H9 (cell line): ENCODE results near the gene BCAS3. TPM values are rescaled to one million over a fixed set of nuclear protein-coding genes. Genes with fewer than 3 reads are reported as not detected.

Source experiments
- DNase-seq: peaks from one replicate; pipeline ENCODE4 v3.0.0-alpha.2; 2017
- H2AFZ ChIP-seq: one replicate; pipeline ENCODE4 v1.6.1; 2013; ENCODE audit warnings: mild to moderate bottlenecking, low read length, control low read depth, moderate library complexity
- H2AK5ac ChIP-seq: 2 replicates; pipeline ENCODE4 v1.6.1; 2013; ENCODE audit warnings: low read length, control low read depth, mixed read lengths; ENCODE audit not compliant: insufficient read length
- H2BK120ac ChIP-seq: one replicate; pipeline ENCODE4 v1.6.1; 2013; ENCODE audit warnings: low read depth, mild to moderate bottlenecking, low read length, control low read depth, inconsistent platforms; ENCODE audit not compliant: poor library complexity, severe bottlenecking
- H2BK12ac ChIP-seq: 2 replicates; pipeline ENCODE4 v1.6.1; 2013; ENCODE audit warnings: low read length, control low read depth, mixed read lengths, low read depth; ENCODE audit not compliant: insufficient read length
- H2BK15ac ChIP-seq: 2 replicates; pipeline ENCODE4 v1.6.1; 2013; ENCODE audit warnings: low read depth, low read length, control low read depth
- H2BK20ac ChIP-seq: one replicate; pipeline ENCODE4 v1.6.1; 2013; ENCODE audit warnings: low read depth, mild to moderate bottlenecking, low read length, control low read depth, inconsistent platforms; ENCODE audit not compliant: poor library complexity, severe bottlenecking
- H2BK5ac ChIP-seq: 2 replicates; pipeline ENCODE4 v1.6.1; 2013; ENCODE audit warnings: low read length, control low read depth, mixed read lengths; ENCODE audit not compliant: insufficient read length
- H3K14ac ChIP-seq: 2 replicates; pipeline ENCODE4 v1.6.1; 2013; ENCODE audit warnings: low read length, control low read depth; ENCODE audit not compliant: insufficient read depth
- H3K18ac ChIP-seq: 2 replicates; pipeline ENCODE4 v1.6.1; 2013; ENCODE audit warnings: low read depth, mild to moderate bottlenecking, mixed read lengths, low read length, control low read depth; ENCODE audit not compliant: insufficient read length
- H3K23ac ChIP-seq: 2 replicates; pipeline ENCODE4 v1.6.1; 2013; ENCODE audit warnings: low read length, control low read depth, mixed read lengths, low read depth; ENCODE audit not compliant: insufficient read length
- H3K23me2 ChIP-seq: 2 replicates; pipeline ENCODE4 v1.6.1; 2013; ENCODE audit warnings: low read depth, mild to moderate bottlenecking, mixed read lengths, low read length, control low read depth; ENCODE audit not compliant: insufficient read length, poor library complexity, severe bottlenecking
- H3K27ac ChIP-seq: 2 replicates; pipeline ENCODE4 v1.5.1; 2013; ENCODE audit warnings: low read length, control low read depth, mixed read lengths, low read depth; ENCODE audit not compliant: insufficient read length
- H3K27me3 ChIP-seq: 2 replicates; pipeline ENCODE4 v1.6.1; 2013; ENCODE audit warnings: low read length, control low read depth, inconsistent platforms; ENCODE audit not compliant: insufficient read depth
- H3K4ac ChIP-seq: 2 replicates; pipeline ENCODE4 v1.6.1; 2013; ENCODE audit warnings: low read depth, mild to moderate bottlenecking, control low read depth, inconsistent platforms, low read length, moderate library complexity
- H3K4me1 ChIP-seq: 2 replicates; pipeline ENCODE4 v1.6.1; 2013; ENCODE audit warnings: low read length, control low read depth, inconsistent platforms; ENCODE audit not compliant: insufficient read depth
- H3K4me2 ChIP-seq: 2 replicates; pipeline ENCODE4 v1.6.1; 2013; ENCODE audit warnings: low read length, control low read depth, mixed read lengths; ENCODE audit not compliant: insufficient read length, insufficient read depth
- H3K56ac ChIP-seq: 2 replicates; pipeline ENCODE4 v1.6.1; 2013; ENCODE audit warnings: low read depth, mild to moderate bottlenecking, mixed read lengths, low read length, control low read depth; ENCODE audit not compliant: insufficient read length
- H3K79me1 ChIP-seq: 2 replicates; pipeline ENCODE4 v1.6.1; 2013; ENCODE audit warnings: low read depth, mild to moderate bottlenecking, moderate library complexity, low read length, control low read depth, inconsistent platforms; ENCODE audit not compliant: insufficient read depth, poor library complexity, severe bottlenecking
- H3K79me2 ChIP-seq: 2 replicates; pipeline ENCODE4 v1.6.1; 2013; ENCODE audit warnings: low read length, control low read depth, inconsistent platforms; ENCODE audit not compliant: insufficient read depth
- H3K9ac ChIP-seq: 2 replicates; pipeline ENCODE4 v1.6.1; 2013; ENCODE audit warnings: low read length, control low read depth, mixed read lengths; ENCODE audit not compliant: insufficient read length; ENCODE audit errors: extremely low read depth
- H3K9me3 ChIP-seq: one replicate; pipeline ENCODE4 v1.6.1; 2013; ENCODE audit warnings: low read depth, low read length, inconsistent platforms; ENCODE audit not compliant: control insufficient read depth
- H3T11ph ChIP-seq: one replicate; pipeline ENCODE4 v1.6.1; 2013; ENCODE audit warnings: mild to moderate bottlenecking, low read length, control low read depth, inconsistent platforms
- H4K20me1 ChIP-seq: one replicate; pipeline ENCODE4 v1.6.1; 2013; ENCODE audit not compliant: control insufficient read depth, insufficient read length, insufficient read depth
- H4K5ac ChIP-seq: 2 replicates; pipeline ENCODE4 v1.6.1; 2013; ENCODE audit warnings: low read depth, mild to moderate bottlenecking, mixed read lengths, low read length, control low read depth; ENCODE audit not compliant: insufficient read length
- H4K8ac ChIP-seq: replicated peaks from 2 replicates; pipeline ENCODE4 v1.6.1; 2013; ENCODE audit warnings: low read length, control low read depth, mixed read lengths, low read depth; ENCODE audit not compliant: insufficient read length
- H4K91ac ChIP-seq: 2 replicates; pipeline ENCODE4 v1.6.1; 2013; ENCODE audit warnings: low read depth, mild to moderate bottlenecking, moderate library complexity, mixed read lengths, low read length, control low read depth; ENCODE audit not compliant: insufficient read length
- H3K27ac Mint-ChIP-seq, 3 experiments: 2 replicates in 2 of 3; 3 replicates in 1 of 3; pipeline ENCODE4 v1.8.0; 2020 to 2021; ENCODE audit warnings: mixed read lengths in 3 of 3, mild to moderate bottlenecking in 1 of 3, moderate library complexity in 1 of 3
- H3K27me3 Mint-ChIP-seq: 2 replicates; pipeline ENCODE4 v1.8.0; 2021; ENCODE audit warnings: low read depth, mild to moderate bottlenecking, moderate library complexity, mixed read lengths
- H3K36me3 Mint-ChIP-seq, 3 experiments: 2 replicates in 2 of 3; 3 replicates in 1 of 3; pipeline ENCODE4 v1.8.0; 2020 to 2021; ENCODE audit warnings: low read depth in 3 of 3, mixed read lengths in 3 of 3; ENCODE audit not compliant: insufficient read depth in 1 of 3
- H3K4me1 Mint-ChIP-seq, 2 experiments: 2 replicates each; pipeline ENCODE4 v1.8.0; 2020; ENCODE audit warnings: mixed read lengths in 2 of 2
- H3K4me3 Mint-ChIP-seq, 2 experiments: 2 replicates in 1 of 2; 3 replicates in 1 of 2; pipeline ENCODE4 v1.8.0; 2020 to 2021; ENCODE audit warnings: mild to moderate bottlenecking in 2 of 2, mixed read lengths in 2 of 2, moderate library complexity in 1 of 2
- H3K9me3 Mint-ChIP-seq, 2 experiments: 2 replicates in 1 of 2; 3 replicates in 1 of 2; pipeline ENCODE4 v1.8.0; 2020; ENCODE audit warnings: mild to moderate bottlenecking in 2 of 2, mixed read lengths in 2 of 2, moderate library complexity in 1 of 2
- WGBS: extraction: QIAGEN DNeasy Blood & Tissue Kit; methylation state at CpG from one replicate; pipeline ENCODE4 v1.1.7; 2013; ENCODE audit warnings: missing lambda C conversion rate, low lambda C conversion rate, mixed read lengths; ENCODE audit not compliant: insufficient read length; ENCODE audit errors: extremely low coverage; 5-methylcytosine and 5-hydroxymethylcytosine counted together
- total RNA-seq: library from RNA; stranded (reverse); gene quantifications from 2 replicates; pipeline ENCODE4 v1.2.1, GENCODE V29; 2021
- TF ChIP-seq, protein P1 (sequence below): fragments of 200-600 bp; sonication (generic); conservative IDR thresholded peaks from 3 replicates; pipeline ENCODE4 v1.8.0; 2021; ENCODE audit warnings: antibody characterized with exemption, mild to moderate bottlenecking

Gene BCAS3
- total RNA-seq, 1 experiment from 2014 or later, result 22.4 TPM

DNA sequence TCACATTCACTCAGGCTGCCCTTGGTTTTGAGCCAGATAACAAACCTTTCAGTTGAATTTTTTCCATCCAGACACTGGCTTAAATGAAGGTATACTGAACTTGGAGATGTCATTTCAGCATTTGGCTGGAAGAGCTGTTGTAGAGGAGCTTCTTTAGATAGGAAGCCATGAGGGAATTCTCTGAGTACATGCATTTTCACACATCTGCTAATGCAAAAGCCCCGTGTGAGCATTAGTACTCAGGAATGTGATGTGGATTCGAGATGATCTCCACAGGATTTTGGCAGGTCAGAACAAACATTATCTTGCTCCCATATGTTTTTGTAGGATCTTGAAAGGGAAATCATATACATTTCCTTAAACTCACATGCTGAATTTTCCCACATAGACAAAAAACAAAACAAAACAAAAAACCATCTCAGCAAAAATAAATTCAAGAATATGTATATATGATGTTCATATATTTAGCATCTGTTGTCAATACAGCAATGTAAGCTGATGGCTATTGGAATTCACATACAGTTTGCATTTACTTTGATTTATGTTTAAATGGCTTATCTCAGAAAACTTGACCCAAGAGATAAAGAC, 444.8 kb downstream of the BCAS3 start:
- no peak overlapping the region for H4K8ac ChIP-seq
- H3K79me1 ChIP-seq, result no peaks in the 10 kb centered on the region
- H3K27me3 ChIP-seq, result no peaks in the 10 kb centered on the region
- no peak overlapping the region for H3K18ac ChIP-seq
- H2BK120ac ChIP-seq, result no peak overlapping the region
- no peak overlapping the region for H3K56ac ChIP-seq
- H2BK20ac ChIP-seq, result no peak overlapping the region
- Mint-ChIP-seq H3K4me1 (peaks cover 15 to 16% of the 10 kb centered on the region in 2 experiments), H3K36me3 (0 out of 7 replicates have a peak, but pooled peaks cover 0 to 4% (median 1%) of the 10 kb centered on the region in 3 experiments), H3K4me3 (no peak overlapping the region), H3K27ac (no peak overlapping the region), H3K27me3 (no peaks in the 10 kb centered on the region), H3K9me3 (peaks cover 0 to 4% of the 10 kb centered on the region in 2 experiments; a peak in 1 of 5 replicates)
- DNase-seq, result no peak
- H3K4ac ChIP-seq, result no peak overlapping the region
- H2BK12ac ChIP-seq, result no peak overlapping the region
- H2AFZ ChIP-seq, result no peak overlapping the region
- TF ChIP-seq, protein P1, sequence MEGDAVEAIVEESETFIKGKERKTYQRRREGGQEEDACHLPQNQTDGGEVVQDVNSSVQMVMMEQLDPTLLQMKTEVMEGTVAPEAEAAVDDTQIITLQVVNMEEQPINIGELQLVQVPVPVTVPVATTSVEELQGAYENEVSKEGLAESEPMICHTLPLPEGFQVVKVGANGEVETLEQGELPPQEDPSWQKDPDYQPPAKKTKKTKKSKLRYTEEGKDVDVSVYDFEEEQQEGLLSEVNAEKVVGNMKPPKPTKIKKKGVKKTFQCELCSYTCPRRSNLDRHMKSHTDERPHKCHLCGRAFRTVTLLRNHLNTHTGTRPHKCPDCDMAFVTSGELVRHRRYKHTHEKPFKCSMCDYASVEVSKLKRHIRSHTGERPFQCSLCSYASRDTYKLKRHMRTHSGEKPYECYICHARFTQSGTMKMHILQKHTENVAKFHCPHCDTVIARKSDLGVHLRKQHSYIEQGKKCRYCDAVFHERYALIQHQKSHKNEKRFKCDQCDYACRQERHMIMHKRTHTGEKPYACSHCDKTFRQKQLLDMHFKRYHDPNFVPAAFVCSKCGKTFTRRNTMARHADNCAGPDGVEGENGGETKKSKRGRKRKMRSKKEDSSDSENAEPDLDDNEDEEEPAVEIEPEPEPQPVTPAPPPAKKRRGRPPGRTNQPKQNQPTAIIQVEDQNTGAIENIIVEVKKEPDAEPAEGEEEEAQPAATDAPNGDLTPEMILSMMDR, result no peak
- H3K4me1 ChIP-seq, result no peaks in the 10 kb centered on the region
- H3K79me2 ChIP-seq, result no peaks in the 10 kb centered on the region
- H4K91ac ChIP-seq, result no peak overlapping the region
- H3K14ac ChIP-seq, result no peak overlapping the region
- no peak overlapping the region for H4K5ac ChIP-seq
- H3K23ac ChIP-seq, result no peak overlapping the region
- no peak overlapping the region for H3K4me2 ChIP-seq
- no peak overlapping the region for H3T11ph ChIP-seq
- H2BK5ac ChIP-seq, result no peak overlapping the region
- no peaks in the 10 kb centered on the region for H4K20me1 ChIP-seq
- no peak overlapping the region for H3K27ac ChIP-seq
- no peak overlapping the region for H3K9ac ChIP-seq
- WGBS, result no CpG with 5 or more reads among the region's 2 CpGs
- no peak overlapping the region for H2BK15ac ChIP-seq
- no peaks in the 10 kb centered on the region for H3K23me2 ChIP-seq
- H2AK5ac ChIP-seq, result no peak overlapping the region
- no peaks in the 10 kb centered on the region for H3K9me3 ChIP-seq
